ENCODE results near the gene PAF1.

Gene PAF1

DNA sequence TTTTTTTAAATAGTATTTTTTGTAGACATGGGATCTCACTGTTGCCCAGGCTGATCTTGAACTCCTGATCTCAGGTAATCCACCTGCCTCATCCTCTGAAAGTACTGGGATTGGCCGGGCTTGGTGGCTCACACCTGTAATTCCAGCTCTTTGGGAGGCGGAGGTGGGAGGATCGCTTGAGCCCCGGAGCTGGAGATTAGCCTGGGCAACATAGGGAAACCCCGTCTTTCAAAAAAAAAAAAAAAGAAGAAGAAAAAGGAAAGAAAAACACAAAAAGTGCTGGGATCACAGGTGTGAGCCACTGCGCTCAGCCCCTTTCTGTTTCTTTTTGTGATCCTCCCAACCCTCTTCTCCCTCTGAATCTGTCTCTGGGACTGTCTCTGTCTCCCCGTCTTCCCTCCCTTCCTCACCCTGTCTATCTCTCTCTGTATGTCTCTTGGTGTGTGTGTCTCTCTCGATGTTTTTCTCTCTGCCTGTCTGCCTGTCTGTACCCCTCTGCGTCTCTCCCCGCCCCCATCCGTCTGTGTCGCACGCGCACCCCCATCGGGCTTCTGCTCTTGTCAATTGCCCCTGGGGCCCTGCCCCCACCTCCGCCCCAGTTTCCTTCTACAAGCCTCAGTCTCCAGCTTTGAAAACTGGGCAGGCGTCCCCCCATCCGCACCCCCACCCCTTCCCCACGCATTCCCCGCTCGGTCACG, 15.2 kb upstream of the PAF1 start:
- FAIRE-seq (no peak), DNase-seq (ENCODE audit: low spot score) (no peak)

- FAIRE-seq, result no peak
- DNase-seq (ENCODE audit: low spot score), result no peak
Observed at GRCh38 chr19:39405261-39405957, 14.5 kb upstream of the PAF1 start.

DNA sequence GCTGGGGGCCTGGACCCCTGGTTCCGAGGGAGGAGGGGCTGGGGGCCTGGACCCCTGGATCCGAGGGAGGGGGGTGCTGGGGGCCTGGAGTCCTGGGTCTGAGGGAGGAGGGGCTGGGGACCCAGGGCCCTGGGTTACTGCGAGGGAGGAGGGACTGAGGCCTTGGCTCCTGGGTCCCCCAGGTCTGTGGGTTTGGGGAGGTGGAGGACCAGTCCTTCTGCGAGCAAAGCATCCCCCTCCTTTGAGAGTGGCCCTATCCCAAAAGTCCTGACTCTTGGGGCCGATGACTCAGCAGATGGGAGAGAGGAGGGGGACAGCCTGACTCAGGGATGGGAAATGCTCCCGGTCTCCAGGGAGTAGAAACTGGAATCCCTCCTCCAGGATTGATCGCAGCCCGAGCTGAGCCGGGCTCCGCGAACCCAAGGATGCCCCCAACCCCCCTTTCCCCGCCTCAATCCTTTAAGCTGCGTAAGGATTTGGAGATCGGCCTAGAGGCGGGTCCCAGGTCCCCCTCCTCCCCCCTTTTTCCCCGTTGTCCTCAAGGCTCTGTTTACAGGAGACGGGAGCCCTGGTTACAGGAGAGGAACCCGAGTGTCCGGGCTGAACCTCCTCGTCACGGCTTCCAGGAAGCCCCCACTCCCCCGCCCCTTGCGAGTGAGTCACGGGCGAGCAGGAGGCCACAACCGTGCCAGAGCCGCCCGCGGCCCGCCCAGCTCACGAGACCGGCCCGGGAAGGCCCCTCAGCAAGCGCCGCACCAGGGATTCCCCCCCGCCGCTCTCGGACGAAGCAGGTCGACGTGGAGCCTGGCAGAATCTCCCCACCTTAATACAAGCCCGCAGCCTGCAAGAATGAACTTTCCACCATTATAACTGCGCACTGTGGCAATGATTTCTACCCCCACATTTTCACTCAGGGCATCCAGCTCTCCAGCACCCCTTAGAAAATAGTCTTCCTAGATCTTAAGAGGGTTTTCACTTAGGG, 12.7 kb upstream of the PAF1 start:
- peak; percentile 87 for DNase-seq (ENCODE audit: low spot score)

DNA sequence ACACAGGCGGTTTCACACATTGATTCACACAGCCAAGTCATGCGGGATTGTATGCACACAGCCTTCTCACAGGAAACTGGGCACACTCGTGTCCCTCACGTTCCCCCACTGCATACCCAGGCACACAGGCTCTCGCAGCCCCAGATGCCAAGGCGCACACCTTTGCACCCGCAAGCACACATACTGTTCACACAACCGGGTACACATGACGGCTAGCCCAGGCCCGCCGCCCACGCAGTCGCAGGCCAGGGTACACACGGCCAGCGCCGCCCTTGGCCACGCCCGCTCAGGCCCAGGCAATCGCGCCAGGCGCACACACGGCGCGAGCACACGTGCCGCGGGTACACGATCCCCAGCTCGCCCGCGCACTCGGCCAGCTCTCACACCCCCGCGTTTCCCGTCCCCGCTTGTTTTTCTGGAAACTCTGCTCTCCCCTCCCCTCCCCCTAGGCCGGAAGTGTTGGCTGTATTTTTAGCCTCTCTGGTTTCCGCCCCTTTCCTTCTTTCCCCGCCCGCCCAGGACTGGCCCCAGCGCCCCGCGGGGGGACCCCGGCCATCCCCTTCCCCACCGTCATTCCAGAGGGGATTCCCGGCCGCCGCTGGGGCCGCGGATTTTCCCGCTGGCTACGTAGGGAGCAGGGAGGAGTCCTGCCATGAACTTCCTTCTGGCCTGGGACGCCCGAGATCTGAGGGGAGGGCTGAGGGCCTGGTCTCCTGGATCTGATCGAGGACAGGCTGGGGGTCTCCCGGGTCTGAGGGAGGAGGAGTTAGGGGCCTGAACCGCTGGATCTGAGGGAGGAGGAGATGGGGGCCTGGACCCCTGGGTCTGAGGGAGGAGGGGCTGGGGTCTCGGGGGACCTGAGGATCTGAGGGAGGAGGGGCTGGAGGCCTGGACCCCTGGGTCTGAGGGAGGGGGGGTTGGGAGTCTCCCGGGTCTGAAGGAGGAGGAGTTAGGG, 11.7 kb upstream of the PAF1 start:
- FAIRE-seq (no peak), DNase-seq (ENCODE audit: low spot score) (peak; percentile 80)

More for the DNA sequence above, 12.7 kb upstream of the PAF1 start:
- FAIRE-seq, result no peak

- no peak for FAIRE-seq
- no peak for DNase-seq (ENCODE audit: low spot score)
Observed at GRCh38 chr19:39401549-39402345, 10.8 kb upstream of the PAF1 start.

GRCh38 chr19:39401070-39401548, 10.2 kb upstream of the PAF1 start:
- DNase-seq (ENCODE audit: low spot score) (no peak), FAIRE-seq (no peak)

DNA sequence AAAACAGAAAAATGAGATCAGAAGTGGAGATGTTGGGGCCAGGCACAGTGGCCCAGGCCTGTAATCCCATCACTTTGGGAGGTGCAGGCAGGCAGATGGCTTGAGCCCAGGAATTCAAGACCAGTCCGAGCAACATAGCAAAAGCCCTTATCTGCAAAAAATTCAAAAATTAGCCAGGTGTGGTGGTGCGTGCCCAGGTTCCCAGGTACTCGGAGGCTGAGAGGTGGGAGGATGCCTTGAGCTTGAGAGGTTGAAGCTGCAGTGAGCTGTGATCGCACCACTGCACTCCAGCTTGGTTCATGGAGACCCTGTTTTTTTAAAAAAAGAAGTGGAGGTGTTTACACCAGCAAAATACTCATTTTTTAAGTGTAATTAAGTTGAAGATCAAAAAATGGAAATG, 9.2 kb upstream of the PAF1 start:
- FAIRE-seq (no peak), DNase-seq (ENCODE audit: low spot score) (no peak)

GRCh38 chr19:39399668-39400050, 8.8 kb upstream of the PAF1 start:
- DNase-seq (ENCODE audit: low spot score) (no peak), FAIRE-seq (no peak)

- DNase-seq (ENCODE audit: low spot score) (no peak), FAIRE-seq (no peak)
Observed at GRCh38 chr19:39398297-39398864, 7.5 kb upstream of the PAF1 start.

- FAIRE-seq (no peak), DNase-seq (ENCODE audit: low spot score) (peak; percentile 76)
Observed at GRCh38 chr19:39397360-39398296, 6.7 kb upstream of the PAF1 start.

- FAIRE-seq (peak; percentile 42), DNase-seq (ENCODE audit: low spot score) (no peak)
Observed at GRCh38 chr19:39390451-39390750, 505 bp downstream of the PAF1 start.

DNA sequence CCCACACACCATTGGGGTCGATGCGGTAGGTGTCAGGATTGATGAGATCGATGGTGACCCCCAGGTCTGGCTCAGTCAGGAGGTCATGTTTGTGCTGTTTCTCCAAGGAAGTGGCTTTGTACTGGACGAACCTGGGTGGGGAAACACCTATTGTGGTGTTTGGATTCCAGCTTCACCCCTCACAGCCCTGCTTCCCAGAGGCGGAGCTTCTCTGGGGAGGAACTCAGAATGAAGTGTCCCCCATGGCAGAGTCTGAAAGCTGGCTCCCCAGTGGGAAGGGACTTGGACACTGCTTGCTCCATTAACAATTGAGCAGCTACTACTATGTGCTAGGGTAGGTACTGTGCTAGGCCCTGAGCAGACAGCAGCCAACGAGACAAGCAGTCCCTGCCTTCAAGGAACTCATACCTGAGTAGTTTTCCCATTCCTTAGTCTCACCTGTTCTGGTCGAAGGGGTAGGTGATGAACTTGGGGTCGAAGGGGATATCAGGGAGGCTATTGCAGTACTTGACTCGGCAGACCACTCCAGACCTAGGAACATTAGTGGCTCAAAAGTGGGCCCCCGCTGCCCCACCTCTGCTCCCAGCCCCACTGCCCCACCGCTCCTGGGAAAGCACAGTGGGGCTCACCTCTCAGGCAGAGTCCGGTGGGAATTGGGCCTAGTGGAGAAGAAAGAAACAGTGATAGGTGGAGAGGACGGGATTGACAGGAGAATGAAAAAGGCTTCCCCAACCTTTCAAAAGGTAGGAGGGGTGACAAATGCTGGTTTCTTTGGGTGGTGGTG, 1.1 kb downstream of the PAF1 start:
- FAIRE-seq, result no peak
- no peak for DNase-seq (ENCODE audit: low spot score)

DNA sequence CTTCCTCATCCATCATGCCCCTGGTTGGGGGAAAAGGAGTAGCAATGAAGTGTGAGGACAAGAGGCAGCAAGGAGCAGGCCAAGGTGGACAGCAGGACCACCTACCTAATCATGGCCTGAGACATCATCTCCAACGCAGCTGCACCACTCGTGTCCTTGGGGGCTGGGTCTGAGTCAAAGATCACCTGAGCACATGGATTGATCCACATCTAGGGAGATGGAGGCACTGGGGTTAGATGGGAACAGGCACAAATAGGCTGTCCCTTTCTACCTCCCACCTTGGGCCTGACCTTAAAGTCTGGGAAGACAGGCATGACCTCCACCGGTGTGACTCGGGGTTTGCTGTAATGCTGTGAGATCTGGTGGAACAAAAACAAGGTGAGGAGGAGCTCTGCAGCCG, 2.2 kb downstream of the PAF1 start:
- FAIRE-seq (peak; percentile 52), DNase-seq (ENCODE audit: low spot score) (no peak)

GRCh38 chr19:39386557-39386956, 4.3 kb downstream of the PAF1 start:
- DNase-seq (ENCODE audit: low spot score) (no peak), FAIRE-seq (no peak)

DNA sequence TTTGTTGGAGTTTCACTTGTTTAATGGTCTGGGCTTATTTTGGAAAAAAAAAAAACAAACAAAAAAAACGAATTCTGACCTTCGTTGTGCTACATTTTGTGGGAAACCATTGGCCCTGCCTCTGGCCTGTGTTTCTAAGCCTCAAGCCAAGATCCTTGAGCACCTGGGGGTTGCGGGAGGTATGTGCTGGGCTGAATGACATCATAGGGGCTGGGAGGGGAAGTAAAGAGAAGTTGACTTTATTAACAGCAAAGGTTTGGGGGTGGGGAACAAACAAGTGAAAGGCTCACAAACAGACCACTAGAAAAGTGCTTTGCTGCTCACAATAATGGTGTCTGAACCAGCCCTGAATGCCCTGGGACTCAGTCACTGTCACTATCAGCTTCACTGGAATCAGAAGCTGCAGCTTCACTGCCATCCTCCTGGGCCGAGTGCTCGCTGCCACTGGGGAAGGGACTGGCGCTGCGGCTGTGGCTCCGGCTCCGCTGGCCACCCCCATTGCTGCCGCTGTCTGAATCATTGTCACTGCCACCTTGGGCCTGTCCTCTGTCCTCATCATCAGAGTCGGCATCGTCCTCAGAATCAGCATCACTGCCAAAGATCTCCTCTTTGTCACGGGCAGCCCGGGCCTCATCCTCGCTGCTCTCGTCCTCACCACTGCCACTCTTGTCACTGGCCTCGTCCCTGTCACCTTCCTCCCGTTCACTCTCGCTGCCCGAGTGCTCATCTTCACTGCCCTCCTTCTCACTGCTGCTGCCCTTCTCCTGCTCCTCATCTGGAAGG, 5.1 kb downstream of the PAF1 start:
- no peak for FAIRE-seq

DNA sequence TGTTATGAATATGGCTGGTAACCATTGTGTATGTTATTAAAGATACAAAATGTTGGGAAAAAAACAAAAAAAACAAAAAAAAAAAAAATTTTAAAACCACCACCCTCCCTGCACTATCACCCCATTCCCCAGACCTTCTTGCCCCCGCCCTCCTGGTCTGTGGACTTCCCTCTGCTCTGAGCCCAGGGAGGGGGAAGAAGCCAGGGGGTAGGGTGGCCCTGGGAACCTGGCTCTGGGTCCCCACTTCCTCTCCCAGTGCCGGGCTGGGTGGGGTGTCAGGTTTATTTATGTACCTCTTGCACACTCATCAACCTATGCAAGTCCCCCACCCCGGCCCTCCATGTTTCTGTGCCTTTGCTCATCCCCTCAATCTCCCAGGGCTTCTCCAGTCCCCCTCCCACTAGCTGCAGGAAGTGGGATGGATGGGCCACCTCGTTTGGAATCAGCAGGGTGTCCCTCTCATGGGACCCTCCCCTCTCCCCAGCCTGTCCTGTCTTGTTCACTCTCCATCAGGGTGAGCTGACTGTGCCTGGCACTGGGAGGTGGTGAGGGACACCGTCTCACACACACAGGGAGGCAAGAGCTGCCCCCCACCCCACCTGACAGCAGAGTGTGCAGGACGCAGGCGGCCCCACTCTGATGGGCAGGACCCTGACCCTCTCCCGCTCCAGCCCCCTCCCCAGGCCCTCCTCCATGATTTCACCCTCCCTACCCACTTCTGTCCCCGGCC, 5.9 kb downstream of the PAF1 start:
- FAIRE-seq (no peak), DNase-seq (ENCODE audit: low spot score) (no peak)

More for the DNA sequence above, 5.1 kb downstream of the PAF1 start:
- no peak for DNase-seq (ENCODE audit: low spot score)
